Natural killer cell (primary cell): ENCODE results near the gene TNRC6B. TPM values are rescaled to one million over a fixed set of nuclear protein-coding genes. Genes with fewer than 3 reads are reported as not detected.

Experiments used
- ATAC-seq, 3 donors: fragments of 150-1000 bp in 2 of 3; fragments of 200-7000 bp in 1 of 3; cut with Tn5 transposase; 1 replicate in 1 of 3; 2 replicates in 2 of 3; pipeline ENCODE4 v1.10.0; 2021; ENCODE audit warnings: mild to moderate bottlenecking in 2 of 3, moderate library complexity in 2 of 3
- DNase-seq, 2 donors: peaks; one replicate each; pipeline versions ENCODE4 v3.0.0 to v3.0.0-alpha.2; 2013 to 2021; ENCODE audit warnings: mixed read lengths in 1 of 2
- H3K27ac ChIP-seq: one replicate; pipeline ENCODE4 v1.5.1; 2013; ENCODE audit warnings: mild to moderate bottlenecking, low read length
- H3K27me3 ChIP-seq: one replicate; pipeline ENCODE4 v1.6.1; 2013; ENCODE audit warnings: low read length; ENCODE audit not compliant: control insufficient read depth, insufficient read depth
- H3K36me3 ChIP-seq: one replicate; pipeline ENCODE4 v1.6.1; 2013; ENCODE audit warnings: low read length; ENCODE audit not compliant: control insufficient read depth, insufficient read depth
- H3K4me1 ChIP-seq: one replicate; pipeline ENCODE4 v1.6.1; 2013; ENCODE audit warnings: low read length; ENCODE audit not compliant: control insufficient read depth, insufficient read depth
- H3K4me3 ChIP-seq: one replicate; pipeline ENCODE4 v1.5.1; 2013; ENCODE audit warnings: low read length
- H3K9me3 ChIP-seq: one replicate; pipeline ENCODE4 v1.6.1; 2013; ENCODE audit warnings: low read length; ENCODE audit not compliant: control insufficient read depth, insufficient read depth
- H3K27ac Mint-ChIP-seq, 2 donors: one replicate each; pipeline ENCODE4 v1.8.0; 2022; ENCODE audit warnings: mild to moderate bottlenecking in 2 of 2, mixed read lengths in 2 of 2, moderate library complexity in 1 of 2
- H3K27me3 Mint-ChIP-seq, 2 donors: one replicate each; pipeline ENCODE4 v1.8.0; 2022; ENCODE audit warnings: low read depth in 2 of 2, mixed read lengths in 2 of 2
- H3K36me3 Mint-ChIP-seq: one replicate; pipeline ENCODE4 v1.8.0; 2022; ENCODE audit warnings: mixed read lengths
- H3K4me1 Mint-ChIP-seq, 2 donors: one replicate each; pipeline ENCODE4 v1.8.0; 2022; ENCODE audit warnings: mixed read lengths in 2 of 2
- H3K4me3 Mint-ChIP-seq: one replicate; pipeline ENCODE4 v1.8.0; 2022; ENCODE audit warnings: mild to moderate bottlenecking, moderate library complexity, mixed read lengths
- H3K9me3 Mint-ChIP-seq, 2 donors: one replicate each; pipeline ENCODE4 v1.8.0; 2022; ENCODE audit warnings: mixed read lengths in 2 of 2
- WGBS: methylation state at CpG from one replicate; pipeline ENCODE4 v1.1.7; 2013; ENCODE audit warnings: missing lambda C conversion rate; ENCODE audit not compliant: insufficient coverage; 5-methylcytosine and 5-hydroxymethylcytosine counted together
- intact Hi-C: fragments of 100-400 bp; cut with micrococcal nuclease; formaldehyde crosslinking; loops from one replicate; pipeline ENCODE4 v1.14.2; 2022
- total RNA-seq, 4 donors: library from RNA; stranded (reverse); fragments of 120-200 nt in 1 of 4; gene quantifications; one replicate each; pipeline versions ENCODE4 v1.2.3 to v1.2.4, GENCODE V29; 2013 to 2022
- TF ChIP-seq, protein P1 (sequence below): fragments of 200-600 bp; IDR thresholded peaks from one replicate; pipeline ENCODE4 v1.8.0; 2022; ENCODE audit warnings: antibody characterized with exemption

The TNRC6B gene
- total RNA-seq, 3 donors from 2014 or later (not counting 1 experiment from before 2014, with no cell fraction given) = 112 to 141 (median 138) TPM

GRCh38 chr22:40236131-40236665 lies 58.5 kb downstream of the TNRC6B start:
- Histone ChIP-seq H3K36me3 (peaks cover 6% of the 10 kb centered on the region), H3K4me3 (no peak overlapping the region), H3K9me3 (no peaks in the 10 kb centered on the region), H3K4me1 (peaks cover 35% of the 10 kb centered on the region), H3K27ac (no peak overlapping the region), H3K27me3 (no peaks in the 10 kb centered on the region)
- intact Hi-C loops = no loop called here
- TF ChIP-seq, protein P1, sequence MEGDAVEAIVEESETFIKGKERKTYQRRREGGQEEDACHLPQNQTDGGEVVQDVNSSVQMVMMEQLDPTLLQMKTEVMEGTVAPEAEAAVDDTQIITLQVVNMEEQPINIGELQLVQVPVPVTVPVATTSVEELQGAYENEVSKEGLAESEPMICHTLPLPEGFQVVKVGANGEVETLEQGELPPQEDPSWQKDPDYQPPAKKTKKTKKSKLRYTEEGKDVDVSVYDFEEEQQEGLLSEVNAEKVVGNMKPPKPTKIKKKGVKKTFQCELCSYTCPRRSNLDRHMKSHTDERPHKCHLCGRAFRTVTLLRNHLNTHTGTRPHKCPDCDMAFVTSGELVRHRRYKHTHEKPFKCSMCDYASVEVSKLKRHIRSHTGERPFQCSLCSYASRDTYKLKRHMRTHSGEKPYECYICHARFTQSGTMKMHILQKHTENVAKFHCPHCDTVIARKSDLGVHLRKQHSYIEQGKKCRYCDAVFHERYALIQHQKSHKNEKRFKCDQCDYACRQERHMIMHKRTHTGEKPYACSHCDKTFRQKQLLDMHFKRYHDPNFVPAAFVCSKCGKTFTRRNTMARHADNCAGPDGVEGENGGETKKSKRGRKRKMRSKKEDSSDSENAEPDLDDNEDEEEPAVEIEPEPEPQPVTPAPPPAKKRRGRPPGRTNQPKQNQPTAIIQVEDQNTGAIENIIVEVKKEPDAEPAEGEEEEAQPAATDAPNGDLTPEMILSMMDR = no peak
- WGBS = 97% methylated on average over 3 of the region's 4 CpGs
- no peaks in the 10 kb centered on the region for H3K36me3 Mint-ChIP-seq
- peak overlapping the region; percentile 5 to 68 for H3K27ac Mint-ChIP-seq
- H3K9me3 Mint-ChIP-seq = no peaks in the 10 kb centered on the region
- ATAC-seq = peak in 1 of 3 donors; percentile 48
- DNase-seq = no peak
- H3K4me1 Mint-ChIP-seq = peaks cover 64 to 65% of the 10 kb centered on the region in 2 donors
- H3K4me3 Mint-ChIP-seq = no peak overlapping the region
- H3K27me3 Mint-ChIP-seq = no peaks in the 10 kb centered on the region

- intact Hi-C loops = no loop called here
- Mint-ChIP-seq H3K36me3 (no peaks in the 10 kb centered on the region), H3K4me1 (peaks cover 67 to 75% of the 10 kb centered on the region in 2 donors), H3K27ac (peak overlapping the region in 1 of 2 donors; percentile 77), H3K27me3 (no peaks in the 10 kb centered on the region), H3K9me3 (no peaks in the 10 kb centered on the region), H3K4me3 (no peak overlapping the region)
- TF ChIP-seq, protein P1 = no peak
- Histone ChIP-seq H3K9me3 (no peaks in the 10 kb centered on the region), H3K4me1 (peaks cover 41% of the 10 kb centered on the region), H3K4me3 (no peak overlapping the region), H3K27ac (no peak overlapping the region), H3K27me3 (no peaks in the 10 kb centered on the region), H3K36me3 (peaks cover 4% of the 10 kb centered on the region)
- 77% methylated on average over 3 of the region's 4 CpGs for WGBS
- no peak for ATAC-seq
- DNase-seq = no peak
These were observed 59.5 kb downstream of the TNRC6B start for GRCh38 chr22:40237241-40237640.

GRCh38 chr22:40237788-40238424 lies 60.2 kb downstream of the TNRC6B start:
- H3K9me3 ChIP-seq = no peaks in the 10 kb centered on the region
- H3K27me3 ChIP-seq = no peaks in the 10 kb centered on the region
- H3K36me3 Mint-ChIP-seq = no peaks in the 10 kb centered on the region
- no peak overlapping the region for H3K4me3 ChIP-seq
- 86% methylated on average over 11 of the region's 13 CpGs for WGBS
- DNase-seq (no peak), ATAC-seq (no peak)
- peak overlapping the region in 1 of 2 donors; percentile 77 for H3K27ac Mint-ChIP-seq
- H3K4me1 Mint-ChIP-seq = peaks cover 68 to 80% of the 10 kb centered on the region in 2 donors
- peaks cover 3% of the 10 kb centered on the region for H3K36me3 ChIP-seq
- no peak overlapping the region for H3K27ac ChIP-seq
- intact Hi-C loops = no loop called here
- no peaks in the 10 kb centered on the region for H3K9me3 Mint-ChIP-seq
- H3K4me1 ChIP-seq = peaks cover 48% of the 10 kb centered on the region
- no peaks in the 10 kb centered on the region for H3K27me3 Mint-ChIP-seq
- TF ChIP-seq, protein P1 = no peak
- H3K4me3 Mint-ChIP-seq = no peak overlapping the region
